ENCODE results near the gene MYEOV. TPM values are rescaled to one million over a fixed set of nuclear protein-coding genes. Genes with fewer than 3 reads are reported as not detected.

The MYEOV gene
- total RNA-seq, 4 donors from 2014 or later: 5.7 to 24.6 (median 20.2) TPM

- H3K4me1 ChIP-seq: peaks cover 0 to 43% (median 14%) of the 10 kb centered on the region in 3 donors
- no peaks in the 10 kb centered on the region for H3K27me3 ChIP-seq
- no peak overlapping the region for H3K27ac ChIP-seq
- 91 to 100% methylated on average over 3 to 9 of the region's 21 CpGs for WGBS, 2 donors
- TF ChIP-seq, protein P1, sequence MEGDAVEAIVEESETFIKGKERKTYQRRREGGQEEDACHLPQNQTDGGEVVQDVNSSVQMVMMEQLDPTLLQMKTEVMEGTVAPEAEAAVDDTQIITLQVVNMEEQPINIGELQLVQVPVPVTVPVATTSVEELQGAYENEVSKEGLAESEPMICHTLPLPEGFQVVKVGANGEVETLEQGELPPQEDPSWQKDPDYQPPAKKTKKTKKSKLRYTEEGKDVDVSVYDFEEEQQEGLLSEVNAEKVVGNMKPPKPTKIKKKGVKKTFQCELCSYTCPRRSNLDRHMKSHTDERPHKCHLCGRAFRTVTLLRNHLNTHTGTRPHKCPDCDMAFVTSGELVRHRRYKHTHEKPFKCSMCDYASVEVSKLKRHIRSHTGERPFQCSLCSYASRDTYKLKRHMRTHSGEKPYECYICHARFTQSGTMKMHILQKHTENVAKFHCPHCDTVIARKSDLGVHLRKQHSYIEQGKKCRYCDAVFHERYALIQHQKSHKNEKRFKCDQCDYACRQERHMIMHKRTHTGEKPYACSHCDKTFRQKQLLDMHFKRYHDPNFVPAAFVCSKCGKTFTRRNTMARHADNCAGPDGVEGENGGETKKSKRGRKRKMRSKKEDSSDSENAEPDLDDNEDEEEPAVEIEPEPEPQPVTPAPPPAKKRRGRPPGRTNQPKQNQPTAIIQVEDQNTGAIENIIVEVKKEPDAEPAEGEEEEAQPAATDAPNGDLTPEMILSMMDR (IDR thresholded peaks at IDR 0.05): no peak
- no peak for TF ChIP-seq POLR2A (IDR thresholded peaks at IDR 0.05)
- H3K9me3 ChIP-seq: no peaks in the 10 kb centered on the region
- H3K36me3 ChIP-seq: no peaks in the 10 kb centered on the region
- H3K4me3 ChIP-seq: no peak overlapping the region
- intact Hi-C loops (cut with DNase I): no loop called here
- no peak for DNase-seq
Measured at GRCh38 chr11:69269926-69270697, 23.8 kb upstream of the MYEOV start.

- 65 to 77% methylated on average over 6 of the region's 7 CpGs for WGBS, 2 donors
- H3K27ac ChIP-seq: no peak overlapping the region
- H3K9me3 ChIP-seq: no peaks in the 10 kb centered on the region
- no peaks in the 10 kb centered on the region for H3K36me3 ChIP-seq
- no peak overlapping the region for H3K4me3 ChIP-seq
- H3K27me3 ChIP-seq: no peaks in the 10 kb centered on the region
- peaks cover 0 to 51% (median 14%) of the 10 kb centered on the region in 3 donors for H3K4me1 ChIP-seq
- DNase-seq: no peak
- intact Hi-C loops (cut with DNase I): no loop called here
- TF ChIP-seq POLR2A (IDR thresholded peaks at IDR 0.05): no peak
Measured at GRCh38 chr11:69270941-69271340, 23.0 kb upstream of the MYEOV start.

- peaks cover 0 to 57% (median 14%) of the 10 kb centered on the region in 3 donors for H3K4me1 ChIP-seq
- H3K9me3 ChIP-seq: no peaks in the 10 kb centered on the region
- 93 to 95% methylated on average over 3 of the region's 3 CpGs for WGBS, 2 donors
- no peaks in the 10 kb centered on the region for H3K36me3 ChIP-seq
- H3K4me3 ChIP-seq: no peak overlapping the region
- TF ChIP-seq, protein P1 (IDR thresholded peaks at IDR 0.05): no peak
- no peak for TF ChIP-seq POLR2A (IDR thresholded peaks at IDR 0.05)
- no peak for DNase-seq
- intact Hi-C loops (cut with DNase I): no loop called here
- no peak overlapping the region for H3K27ac ChIP-seq
- no peaks in the 10 kb centered on the region for H3K27me3 ChIP-seq
Measured at GRCh38 chr11:69272055-69272454, 21.9 kb upstream of the MYEOV start.

- H3K4me3 ChIP-seq: no peak overlapping the region
- peaks cover 8 to 57% (median 19%) of the 10 kb centered on the region in 3 donors for H3K4me1 ChIP-seq
- peak overlapping the region in 3 of 4 donors; percentile 80 to 91 (median 81) for H3K27ac ChIP-seq
- no peaks in the 10 kb centered on the region for H3K36me3 ChIP-seq
- 0 to 42% methylated on average over 1 to 3 of the region's 18 CpGs for whole genome bisulfite sequencing, 2 donors
- no peaks in the 10 kb centered on the region for H3K27me3 ChIP-seq
- intact Hi-C loops (cut with DNase I): no loop called here
- TF ChIP-seq POLR2A (IDR thresholded peaks at IDR 0.05): no peak
- TF ChIP-seq, protein P1 (IDR thresholded peaks at IDR 0.05): no peak
- DNase-seq: no peak
- no peaks in the 10 kb centered on the region for H3K9me3 ChIP-seq
Measured at GRCh38 chr11:69272831-69273485, 21.0 kb upstream of the MYEOV start.

DNA sequence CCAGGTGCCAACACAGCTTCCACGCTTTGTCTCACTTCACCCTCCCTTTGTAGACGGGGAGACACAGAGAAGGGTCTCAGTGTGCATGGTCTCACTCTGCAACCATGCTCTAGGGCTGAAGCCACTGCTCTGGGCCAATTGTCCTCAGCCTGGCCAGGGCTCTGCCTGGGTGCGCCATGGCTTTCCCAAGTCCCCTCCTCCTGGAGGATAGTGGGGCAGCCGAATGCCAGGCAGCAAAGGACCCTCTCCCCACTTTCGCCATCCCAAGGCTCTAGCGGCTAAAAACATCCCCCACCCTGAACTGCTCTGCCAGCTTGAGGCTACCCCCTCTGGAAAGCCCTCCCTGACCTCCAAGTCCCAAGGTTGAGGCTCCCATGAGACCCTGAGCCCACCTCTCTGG, 20.4 kb upstream of the MYEOV start:
- no peak for DNase-seq
- intact Hi-C loops (cut with DNase I): no loop called here
- Histone ChIP-seq H3K27me3 (no peaks in the 10 kb centered on the region), H3K9me3 (no peaks in the 10 kb centered on the region), H3K36me3 (no peaks in the 10 kb centered on the region), H3K4me3 (no peak overlapping the region), H3K4me1 (peaks cover 14 to 62% (median 20%) of the 10 kb centered on the region in 3 donors), H3K27ac (peak overlapping the region in 3 of 4 donors; percentile 80 to 91 (median 81))
- 89 to 90% methylated on average over 2 to 3 of the region's 6 CpGs for WGBS, 2 donors
- TF ChIP-seq POLR2A (IDR thresholded peaks at IDR 0.05): no peak
- TF ChIP-seq, protein P1 (IDR thresholded peaks at IDR 0.05): no peak

All from esophagus squamous epithelium (tissue), 5 donors.